Measurements from ENCODE around the gene SLK. TPM values are rescaled to one million over a fixed set of nuclear protein-coding genes. Genes with fewer than 3 reads are reported as not detected.

SLK gene
- total RNA-seq, 4 donors from 2014 or later = 68.1 to 120 (median 80.4) TPM

- Histone ChIP-seq H3K9me3 (no peaks in the 10 kb centered on the region), H3K27ac (no peak overlapping the region), H3K36me3 (no peaks in the 10 kb centered on the region), H3K4me3 (no peak overlapping the region), H3K4me1 (peaks cover 0 to 15% (median 0%) of the 10 kb centered on the region in 3 donors), H3K27me3 (no peaks in the 10 kb centered on the region)
- intact Hi-C loops (cut with DNase I) = no loop called here
- DNase-seq = no peak
- 80 to 97% methylated on average over 6 of the region's 6 CpGs for WGBS, 2 donors
- TF ChIP-seq CTCF (IDR thresholded peaks at IDR 0.05) = no peak
- TF ChIP-seq POLR2A (IDR thresholded peaks at IDR 0.05) = no peak
Observed at GRCh38 chr10:103934308-103934707, 32.6 kb upstream of the SLK start.

GRCh38 chr10:103936022-103936421, 30.9 kb upstream of the SLK start:
- WGBS, 2 donors = 71 to 76% methylated on average over 5 to 6 of the region's 6 CpGs
- intact Hi-C loops (cut with DNase I) = no loop called here
- no peak for DNase-seq
- no peaks in the 10 kb centered on the region for H3K36me3 ChIP-seq
- H3K27ac ChIP-seq = no peak overlapping the region
- TF ChIP-seq CTCF (IDR thresholded peaks at IDR 0.05) (no peak), POLR2A (IDR thresholded peaks at IDR 0.05) (no peak)
- H3K4me3 ChIP-seq = no peak overlapping the region
- no peaks in the 10 kb centered on the region for H3K27me3 ChIP-seq
- H3K4me1 ChIP-seq = peaks cover 0 to 7% (median 0%) of the 10 kb centered on the region in 3 donors
- no peaks in the 10 kb centered on the region for H3K9me3 ChIP-seq

- H3K4me3 ChIP-seq = no peak overlapping the region
- H3K4me1 ChIP-seq = peaks cover 0 to 30% (median 5%) of the 10 kb centered on the region in 3 donors
- H3K27ac ChIP-seq = no peak overlapping the region
- TF ChIP-seq CTCF (IDR thresholded peaks at IDR 0.05) (no peak), POLR2A (IDR thresholded peaks at IDR 0.05) (no peak)
- DNase-seq = no peak
- intact Hi-C loops (cut with DNase I) = no loop called here
- H3K36me3 ChIP-seq = no peaks in the 10 kb centered on the region
- no peaks in the 10 kb centered on the region for H3K9me3 ChIP-seq
- H3K27me3 ChIP-seq = no peaks in the 10 kb centered on the region
Observed at GRCh38 chr10:103939522-103939921, 27.4 kb upstream of the SLK start.

- DNase-seq = no peak
- H3K27ac ChIP-seq = peak overlapping the region in 3 of 4 donors; percentile 54 to 67 (median 65)
- 41 to 45% methylated on average over 2 of the region's 2 CpGs for WGBS, 2 donors
- no peaks in the 10 kb centered on the region for H3K36me3 ChIP-seq
- TF ChIP-seq CTCF (IDR thresholded peaks at IDR 0.05) (no peak), POLR2A (IDR thresholded peaks at IDR 0.05) (no peak)
- no peaks in the 10 kb centered on the region for H3K9me3 ChIP-seq
- no peak overlapping the region for H3K4me3 ChIP-seq
- intact Hi-C loops (cut with DNase I) = no loop called here
- no peaks in the 10 kb centered on the region for H3K27me3 ChIP-seq
- peaks cover 0 to 30% (median 5%) of the 10 kb centered on the region in 3 donors for H3K4me1 ChIP-seq
Observed at GRCh38 chr10:103941801-103942200, 25.1 kb upstream of the SLK start.

GRCh38 chr10:103942866-103943265, 24.1 kb upstream of the SLK start:
- DNase-seq = no peak
- intact Hi-C loops (cut with DNase I) = no loop called here
- H3K36me3 ChIP-seq = no peaks in the 10 kb centered on the region
- 63 to 71% methylated on average over 2 of the region's 2 CpGs for WGBS, 2 donors
- H3K4me3 ChIP-seq = no peak overlapping the region
- H3K9me3 ChIP-seq = no peaks in the 10 kb centered on the region
- no peaks in the 10 kb centered on the region for H3K27me3 ChIP-seq
- no peak overlapping the region for H3K27ac ChIP-seq
- TF ChIP-seq POLR2A (IDR thresholded peaks at IDR 0.05) (no peak), CTCF (IDR thresholded peaks at IDR 0.05) (no peak)
- peaks cover 0 to 30% (median 5%) of the 10 kb centered on the region in 3 donors for H3K4me1 ChIP-seq
